Astrocyte (in vitro differentiated cells and primary cell): ENCODE results near the gene INPP5K.

ENCODE experiments used
- CTCF ChIP-seq: IDR thresholded peaks from 2 replicates; pipeline ENCODE4 v1.5.1; 2011; ENCODE audit warnings: low read depth, mild to moderate bottlenecking, inconsistent platforms, low read length, moderate library complexity; ENCODE audit not compliant: insufficient read depth
- EZH2 ChIP-seq: IDR thresholded peaks from 2 replicates; pipeline ENCODE4 v1.6.1; 2012; ENCODE audit warnings: mild to moderate bottlenecking, low read length, inconsistent platforms; ENCODE audit not compliant: insufficient read depth

DNA sequence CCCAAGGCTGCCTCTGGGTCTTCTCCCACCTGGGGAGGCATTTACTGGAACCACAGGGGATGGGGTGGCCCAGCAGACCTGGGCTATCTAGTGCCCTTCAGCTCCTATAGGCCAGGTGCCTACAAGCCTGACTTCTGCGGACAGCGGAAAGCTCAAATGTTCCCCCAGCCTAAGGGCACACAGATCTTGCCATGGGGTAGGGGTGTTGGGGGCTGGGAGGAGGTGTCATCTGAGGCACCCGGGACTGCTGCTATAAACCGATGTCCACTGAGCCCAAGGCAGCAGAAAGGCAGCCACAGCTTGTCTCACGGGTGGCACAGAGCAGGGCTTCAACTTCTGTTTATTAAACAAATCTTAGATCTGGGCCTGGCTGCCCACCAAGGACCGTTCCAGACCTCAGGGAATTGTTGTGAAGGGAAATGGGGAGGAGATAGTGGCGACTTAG lies 27.6 kb downstream of the INPP5K start:
- no peak for TF ChIP-seq CTCF
- TF ChIP-seq EZH2: no peak
